ENCODE measurements around the gene ZNF891. TPM values are rescaled to one million over a fixed set of nuclear protein-coding genes. Genes with fewer than 3 reads are reported as not detected.

The ZNF891 gene
- total and polyA plus RNA-seq, 2 of the 4 experiments (the other 2 are of a cell fraction) = 0.26 to 0.36 TPM

DNA sequence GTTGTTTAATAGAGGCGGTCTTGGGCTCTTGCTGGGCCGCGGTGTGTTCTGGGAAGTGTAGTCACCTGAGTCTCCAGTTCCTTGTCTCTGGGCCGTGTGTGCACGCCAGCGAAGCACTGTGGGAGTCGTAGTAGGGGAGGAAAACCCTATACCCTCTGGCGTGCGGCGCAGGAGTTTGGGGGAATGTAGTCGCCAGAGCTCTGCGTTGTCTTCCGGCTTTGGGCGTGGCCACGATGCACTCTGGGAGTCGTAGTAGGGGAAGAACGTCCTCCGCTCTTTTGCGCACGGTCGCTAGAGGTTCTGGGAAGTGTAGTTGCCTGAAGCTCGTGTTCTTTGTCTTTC is 50.1 kb downstream of the ZNF891 start:
- Histone ChIP-seq H3K56ac (ENCODE audit: extremely low read depth, insufficient read depth, low read length) (peak overlapping the region; percentile 35; the same call in 1 of the 2 replicates), H4K20me1 (ENCODE audit: insufficient read depth, low read length) (no peaks in the 10 kb centered on the region; the same call in 1 of the 2 replicates), H3K9me3 (ENCODE audit: control insufficient read depth, insufficient read depth, low read length) (peaks cover 42% of the 10 kb centered on the region), H3K18ac (ENCODE audit: low read depth, low read length) (no peak overlapping the region), H2BK20ac (ENCODE audit: low read depth, low read length) (no peak overlapping the region), H3K4ac (ENCODE audit: low read depth, low read length) (peak overlapping the region; percentile 78), H2AK9ac (replicated peaks; ENCODE audit: low read depth, low read length, poor library complexity) (peak overlapping the region; percentile 66), H3K14ac (replicated peaks; ENCODE audit: low read depth, low read length) (0 out of 2 replicates have a peak overlapping the region, but pooled peaks have one; percentile 72), H4K5ac (ENCODE audit: low read depth, low read length) (peak overlapping the region; percentile 21), H2AK5ac (ENCODE audit: low read depth, low read length) (no peak overlapping the region), H3K23ac (ENCODE audit: low read depth, low read length) (no peak overlapping the region), H2BK5ac (ENCODE audit: low read depth, low read length, poor library complexity, severe bottlenecking) (peak overlapping the region; percentile 70), H4K8ac (ENCODE audit: low read depth in 2 of 2, low read length in 2 of 2) (peak overlapping the region; percentile 63 to 89), H3K4me1 (ENCODE audit: control insufficient read depth, insufficient read depth, low read length) (no peaks in the 10 kb centered on the region; the same call in 1 of the 2 replicates), H3K27ac (ENCODE audit: insufficient read depth, low read length) (peak overlapping the region; percentile 74), H4K91ac (ENCODE audit: insufficient read depth, low read depth, low read length) (no peak overlapping the region), H2AFZ (replicated peaks; ENCODE audit: low read length, poor library complexity) (peak overlapping the region; percentile 100), H3K9me1 (ENCODE audit: insufficient read depth, low read length) (no peaks in the 10 kb centered on the region), H3K4me3 (ENCODE audit: insufficient read depth, low read depth, low read length) (peak overlapping the region; percentile 90), H3K27me3 (ENCODE audit: control insufficient read depth, insufficient read depth, low read length) (no peaks in the 10 kb centered on the region), H2BK120ac (ENCODE audit: low read depth, low read length) (peak overlapping the region; percentile 36; the same call in 1 of the 2 replicates), H3K79me1 (ENCODE audit: low read depth in 1 of 2, low read length in 2 of 2) (peaks cover 15 to 20% of the 10 kb centered on the region in 2 experiments), H2BK15ac (ENCODE audit: low read depth, low read length) (no peak overlapping the region), H3K9ac (ENCODE audit: low read depth, low read length) (peak overlapping the region; percentile 37; the same call in 1 of the 2 replicates), H3K4me2 (ENCODE audit: low read depth, low read length) (peak overlapping the region; percentile 47; the same call in 1 of the 2 replicates), H3K36me3 (ENCODE audit: control insufficient read depth, insufficient read depth, low read length) (peaks cover 17% of the 10 kb centered on the region)
- in situ Hi-C loops (cut with MboI; ENCODE audit: low sequenced_read_pairs) (no loop called here), dilution Hi-C loops (cut with HindIII; ENCODE audit: low sequenced_read_pairs, unreplicated experiment) (no loop called here), intact Hi-C loops (cut with micrococcal nuclease) (loop anchor here (1.0 to 2.0 kb wide), 3 partner anchors 51 to 101 kb away; partner anchors contain the start of genes ZNF10, ZNF26, ZNF268 and ZNF891)
- BruUV-seq (replicated peaks) = no TSS peak
- 5% methylated on average over 4 of the region's 22 CpGs; no CpG with 5 or more reads in 1 of the 2 experiments for WGBS, 2 experiments (ENCODE audit: extremely low coverage in 2 of 2, insufficient read length in 1 of 2)
- CTCF ChIA-PET = interaction anchor here (0.7 kb wide), 1 partner anchor 101 kb away, joined by 3 read pairs; the partner anchor contains the start of gene ZNF268
- DNase-seq (peak; percentile 99), ATAC-seq (ENCODE audit: low read depth) (peak; percentile 88)
- POLR2A ChIA-PET (ENCODE audit: unreplicated experiment) = interaction anchor here (0.6 kb wide), 3 partner anchors 42 to 746 kb away, joined by 3 to 7 read pairs (median 5); partner anchors contain the start of genes ZNF10 and ZNF891
- peak; percentile 54; the same call in 1 of the 2 replicates for TF ChIP-seq MAZ (IDR thresholded peaks at IDR 0.05; ENCODE audit: borderline replicate concordance, low read depth, low read length)
- TF ChIP-seq RFX5 (IDR thresholded peaks at IDR 0.05; ENCODE audit: low read depth, low read length) = no peak
- TF ChIP-seq, protein P1, sequence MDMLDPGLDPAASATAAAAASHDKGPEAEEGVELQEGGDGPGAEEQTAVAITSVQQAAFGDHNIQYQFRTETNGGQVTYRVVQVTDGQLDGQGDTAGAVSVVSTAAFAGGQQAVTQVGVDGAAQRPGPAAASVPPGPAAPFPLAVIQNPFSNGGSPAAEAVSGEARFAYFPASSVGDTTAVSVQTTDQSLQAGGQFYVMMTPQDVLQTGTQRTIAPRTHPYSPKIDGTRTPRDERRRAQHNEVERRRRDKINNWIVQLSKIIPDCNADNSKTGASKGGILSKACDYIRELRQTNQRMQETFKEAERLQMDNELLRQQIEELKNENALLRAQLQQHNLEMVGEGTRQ (IDR thresholded peaks at IDR 0.05; ENCODE audit: low read depth, low read length) = peak; percentile 28; the same call in 1 of the 2 replicates
